DND-41 (cell line): ENCODE measurements around the gene SPATA6L.

ENCODE experiments used
- EZH2 ChIP-seq: IDR thresholded peaks from 3 replicates; pipeline ENCODE4 v1.6.1; 2012; ENCODE audit warnings: borderline replicate concordance, low read depth, mild to moderate bottlenecking, moderate library complexity, low read length, inconsistent platforms; ENCODE audit not compliant: severe bottlenecking
- TF ChIP-seq, protein P1 (sequence below): IDR thresholded peaks from 2 replicates; pipeline ENCODE4 v1.5.1; 2012; ENCODE audit warnings: borderline replicate concordance, low read length, moderate library complexity, mild to moderate bottlenecking; ENCODE audit not compliant: poor library complexity, severe bottlenecking; ENCODE audit errors: extremely low read depth

GRCh38 chr9:4677392-4677791 is 11.1 kb upstream of the SPATA6L start:
- TF ChIP-seq, protein P1, sequence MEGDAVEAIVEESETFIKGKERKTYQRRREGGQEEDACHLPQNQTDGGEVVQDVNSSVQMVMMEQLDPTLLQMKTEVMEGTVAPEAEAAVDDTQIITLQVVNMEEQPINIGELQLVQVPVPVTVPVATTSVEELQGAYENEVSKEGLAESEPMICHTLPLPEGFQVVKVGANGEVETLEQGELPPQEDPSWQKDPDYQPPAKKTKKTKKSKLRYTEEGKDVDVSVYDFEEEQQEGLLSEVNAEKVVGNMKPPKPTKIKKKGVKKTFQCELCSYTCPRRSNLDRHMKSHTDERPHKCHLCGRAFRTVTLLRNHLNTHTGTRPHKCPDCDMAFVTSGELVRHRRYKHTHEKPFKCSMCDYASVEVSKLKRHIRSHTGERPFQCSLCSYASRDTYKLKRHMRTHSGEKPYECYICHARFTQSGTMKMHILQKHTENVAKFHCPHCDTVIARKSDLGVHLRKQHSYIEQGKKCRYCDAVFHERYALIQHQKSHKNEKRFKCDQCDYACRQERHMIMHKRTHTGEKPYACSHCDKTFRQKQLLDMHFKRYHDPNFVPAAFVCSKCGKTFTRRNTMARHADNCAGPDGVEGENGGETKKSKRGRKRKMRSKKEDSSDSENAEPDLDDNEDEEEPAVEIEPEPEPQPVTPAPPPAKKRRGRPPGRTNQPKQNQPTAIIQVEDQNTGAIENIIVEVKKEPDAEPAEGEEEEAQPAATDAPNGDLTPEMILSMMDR: no peak
- TF ChIP-seq EZH2: no peak
